ENCODE data around the gene CLMN. TPM values are rescaled to one million over a fixed set of nuclear protein-coding genes. Genes with fewer than 3 reads are reported as not detected.

CLMN gene
- total and polyA plus RNA-seq, 2 of the 4 experiments (the other 2 are of a cell fraction), result 0.10 to 0.18 TPM

DNA sequence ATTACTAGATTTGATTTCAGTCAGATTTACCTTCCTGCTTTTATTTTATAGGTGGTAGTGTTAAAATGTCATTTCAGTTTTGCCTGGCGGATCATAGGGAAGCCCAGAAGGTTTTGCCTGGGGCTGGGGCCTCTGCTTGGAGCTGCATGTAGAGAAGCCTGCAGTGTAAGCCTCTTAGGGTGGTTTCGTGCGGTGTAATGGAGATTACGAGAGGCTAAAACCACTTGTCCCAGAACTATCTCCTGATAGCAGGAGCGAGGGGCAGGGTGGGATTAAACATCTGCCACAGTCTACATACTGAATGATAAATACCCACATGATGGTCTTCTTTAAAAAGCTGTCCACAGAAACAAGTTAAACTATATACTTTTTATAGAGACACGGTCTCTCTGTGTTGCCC is 127.4 kb downstream of the CLMN start:
- Histone ChIP-seq H2BK120ac (ENCODE audit: low read depth, low read length) (no peak overlapping the region), H3K9me1 (ENCODE audit: insufficient read depth, low read length) (no peaks in the 10 kb centered on the region), H3K56ac (ENCODE audit: extremely low read depth, insufficient read depth, low read length) (no peak overlapping the region), H2AK5ac (ENCODE audit: low read depth, low read length) (no peak overlapping the region), H3K27ac (ENCODE audit: insufficient read depth, low read length) (no peak overlapping the region), H3K14ac (replicated peaks; ENCODE audit: low read depth, low read length) (no peak overlapping the region), H2AFZ (replicated peaks; ENCODE audit: low read length, poor library complexity) (no peak overlapping the region), H3K4ac (ENCODE audit: low read depth, low read length) (no peak overlapping the region), H4K8ac (ENCODE audit: low read depth in 2 of 2, low read length in 2 of 2) (no peak overlapping the region), H4K91ac (ENCODE audit: insufficient read depth, low read depth, low read length) (no peak overlapping the region), H2BK20ac (ENCODE audit: low read depth, low read length) (no peak overlapping the region), H4K5ac (ENCODE audit: low read depth, low read length) (no peak overlapping the region), H2BK15ac (ENCODE audit: low read depth, low read length) (no peak overlapping the region), H3K36me3 (ENCODE audit: control insufficient read depth, insufficient read depth, low read length) (no peaks in the 10 kb centered on the region), H3K9ac (ENCODE audit: low read depth, low read length) (no peak overlapping the region), H3K4me1 (ENCODE audit: control insufficient read depth, insufficient read depth, low read length) (peaks cover 2% of the 10 kb centered on the region; the same call in 1 of the 2 replicates), H2BK5ac (ENCODE audit: low read depth, low read length, poor library complexity, severe bottlenecking) (no peak overlapping the region), H3K79me1 (ENCODE audit: low read depth in 1 of 2, low read length in 2 of 2) (no peaks in the 10 kb centered on the region), H3K4me2 (ENCODE audit: low read depth, low read length) (no peak overlapping the region), H3K18ac (ENCODE audit: low read depth, low read length) (no peak overlapping the region), H3K27me3 (ENCODE audit: control insufficient read depth, insufficient read depth, low read length) (no peaks in the 10 kb centered on the region; the same call in 1 of the 2 replicates), H3K4me3 (ENCODE audit: insufficient read depth, low read depth, low read length) (no peak overlapping the region), H4K20me1 (ENCODE audit: insufficient read depth, low read length) (no peaks in the 10 kb centered on the region), H3K9me3 (ENCODE audit: control insufficient read depth, insufficient read depth, low read length) (0 out of 2 replicates have a peak, but pooled peaks cover 2% of the 10 kb centered on the region), H2AK9ac (replicated peaks; ENCODE audit: low read depth, low read length, poor library complexity) (no peak overlapping the region), H3K23ac (ENCODE audit: low read depth, low read length) (no peak overlapping the region)
- ATAC-seq (ENCODE audit: low read depth) (no peak), DNase-seq (no peak)
- WGBS, 2 experiments (ENCODE audit: extremely low coverage in 2 of 2, insufficient read length in 1 of 2), result 33% methylated on average over 1 of the region's 6 CpGs; no CpG with 5 or more reads in 1 of the 2 experiments
- POLR2A ChIA-PET (ENCODE audit: unreplicated experiment), result no interaction called here
- CTCF ChIA-PET, result interaction anchor here (0.6 kb wide), 1 partner anchor 185 kb away, joined by 8 read pairs; no protein-coding TSS in a partner anchor
- in situ Hi-C loops (cut with MboI; ENCODE audit: low sequenced_read_pairs), result no loop called here
- dilution Hi-C loops (cut with HindIII; ENCODE audit: low sequenced_read_pairs, unreplicated experiment), result no loop called here
- TF ChIP-seq FOS (IDR thresholded peaks at IDR 0.05; ENCODE audit: low read depth, low read length), result no peak
- TF ChIP-seq, protein P1, sequence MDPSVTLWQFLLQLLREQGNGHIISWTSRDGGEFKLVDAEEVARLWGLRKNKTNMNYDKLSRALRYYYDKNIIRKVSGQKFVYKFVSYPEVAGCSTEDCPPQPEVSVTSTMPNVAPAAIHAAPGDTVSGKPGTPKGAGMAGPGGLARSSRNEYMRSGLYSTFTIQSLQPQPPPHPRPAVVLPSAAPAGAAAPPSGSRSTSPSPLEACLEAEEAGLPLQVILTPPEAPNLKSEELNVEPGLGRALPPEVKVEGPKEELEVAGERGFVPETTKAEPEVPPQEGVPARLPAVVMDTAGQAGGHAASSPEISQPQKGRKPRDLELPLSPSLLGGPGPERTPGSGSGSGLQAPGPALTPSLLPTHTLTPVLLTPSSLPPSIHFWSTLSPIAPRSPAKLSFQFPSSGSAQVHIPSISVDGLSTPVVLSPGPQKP (IDR thresholded peaks at IDR 0.05; ENCODE audit: borderline replicate concordance, low read depth, low read length), result no peak
- TF ChIP-seq RAD21 (IDR thresholded peaks at IDR 0.05; ENCODE audit: low read length), result no peak
- TF ChIP-seq NFE2L2 (IDR thresholded peaks at IDR 0.05; ENCODE audit: low read depth, low read length), result no peak
- TF ChIP-seq, protein P2, sequence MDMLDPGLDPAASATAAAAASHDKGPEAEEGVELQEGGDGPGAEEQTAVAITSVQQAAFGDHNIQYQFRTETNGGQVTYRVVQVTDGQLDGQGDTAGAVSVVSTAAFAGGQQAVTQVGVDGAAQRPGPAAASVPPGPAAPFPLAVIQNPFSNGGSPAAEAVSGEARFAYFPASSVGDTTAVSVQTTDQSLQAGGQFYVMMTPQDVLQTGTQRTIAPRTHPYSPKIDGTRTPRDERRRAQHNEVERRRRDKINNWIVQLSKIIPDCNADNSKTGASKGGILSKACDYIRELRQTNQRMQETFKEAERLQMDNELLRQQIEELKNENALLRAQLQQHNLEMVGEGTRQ (IDR thresholded peaks at IDR 0.05; ENCODE audit: low read depth, low read length), result no peak
- TF ChIP-seq MAFK (IDR thresholded peaks at IDR 0.05; ENCODE audit: low read depth, low read length), result no peak
- TF ChIP-seq POLR2A (IDR thresholded peaks at IDR 0.05; ENCODE audit: low read depth, low read length), result no peak
- TF ChIP-seq RFX5 (IDR thresholded peaks at IDR 0.05; ENCODE audit: low read depth, low read length), result no peak
- no peak for TF ChIP-seq MXI1 (IDR thresholded peaks at IDR 0.05; ENCODE audit: borderline replicate concordance, low read depth, low read length)
- TF ChIP-seq BHLHE40 (IDR thresholded peaks at IDR 0.05; ENCODE audit: low read depth, low read length), result no peak
- TF ChIP-seq MAZ (IDR thresholded peaks at IDR 0.05; ENCODE audit: borderline replicate concordance, low read depth, low read length), result no peak
- no peak for TF ChIP-seq SMC3 (IDR thresholded peaks at IDR 0.05; ENCODE audit: low read depth, low read length)
- TF ChIP-seq CHD1 (IDR thresholded peaks at IDR 0.05; ENCODE audit: low read depth, low read length), result no peak
- no peak for TF ChIP-seq CEBPB (IDR thresholded peaks at IDR 0.05; ENCODE audit: low read depth, low read length)
- no peak for TF ChIP-seq RCOR1 (IDR thresholded peaks at IDR 0.05; ENCODE audit: insufficient replicate concordance, low read length)
- BruUV-seq (replicated peaks), result no TSS peak
- intact Hi-C loops (cut with micrococcal nuclease), result loop anchor here (10.0 kb wide), 1 partner anchor 508 kb away; no protein-coding TSS in a partner anchor

Data from IMR-90 (cell line).